GM19463 (cell line): ENCODE measurements around the gene FMR1.
A peak's percentile ranks its signal among the peaks of the same experiment; 100 is the strongest.

Experiments used
- ATAC-seq: cut with Tn5 transposase; IDR thresholded peaks from one replicate; pipeline ENCODE4 v1.9.1; 2021; ENCODE audit warnings: mild to moderate bottlenecking, moderate library complexity; ENCODE audit not compliant: unreplicated experiment

Gene FMR1

GRCh38 chrX:147911192-147912022 is at the start of gene FMR1:
Gene FMR1, plus strand, starts transcription at chrX:147911919. Its CDS starts 261 bp downstream, at chrX:147912180.
- ATAC-seq = peak; percentile 82

- ATAC-seq = peak; percentile 94
These were observed 35.7 kb upstream of the FMR1 start for GRCh38 chrX:147875866-147876596.

DNA sequence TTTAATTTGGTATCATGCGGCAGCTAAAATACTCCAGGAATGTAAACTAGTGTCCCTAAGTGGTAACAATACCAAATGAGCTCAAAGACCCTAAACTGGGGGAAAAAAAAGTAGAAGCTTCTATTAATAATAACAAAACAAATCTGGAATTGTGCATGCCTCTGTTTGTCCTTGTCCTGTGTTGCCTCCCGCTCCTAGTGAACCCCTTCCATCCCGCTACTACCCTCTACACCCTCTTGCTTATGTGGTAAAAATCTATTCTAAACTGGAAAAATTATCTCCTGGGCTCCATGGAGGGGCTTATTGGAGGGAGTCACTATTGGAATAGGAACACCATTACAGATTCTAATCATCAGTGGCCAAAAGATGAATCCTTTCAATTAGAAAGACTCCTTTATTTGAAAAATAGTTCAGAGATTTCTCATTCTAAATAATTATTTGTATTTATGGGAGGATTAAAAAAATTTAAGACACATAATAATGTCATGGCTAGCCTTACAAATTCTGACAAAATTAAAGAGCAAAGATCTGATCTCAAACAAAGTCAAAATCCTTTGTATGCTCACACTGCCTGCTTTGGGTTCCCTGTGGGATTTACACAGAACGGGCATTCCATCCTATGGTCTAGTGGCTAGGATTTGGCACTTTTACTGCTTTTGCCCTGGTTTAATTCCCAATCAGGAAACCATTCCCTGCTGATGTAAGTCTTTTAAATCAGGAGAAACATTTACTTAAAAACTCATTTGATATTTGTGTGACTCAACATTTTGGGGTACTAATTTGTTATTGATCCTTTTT is 34.7 kb upstream of the FMR1 start:
- ATAC-seq = no peak

GRCh38 chrX:147877726-147878125 is 34.0 kb upstream of the FMR1 start:
- ATAC-seq = no peak

- ATAC-seq = peak; percentile 75
These were observed 26.8 kb upstream of the FMR1 start for GRCh38 chrX:147884958-147885357.

DNA sequence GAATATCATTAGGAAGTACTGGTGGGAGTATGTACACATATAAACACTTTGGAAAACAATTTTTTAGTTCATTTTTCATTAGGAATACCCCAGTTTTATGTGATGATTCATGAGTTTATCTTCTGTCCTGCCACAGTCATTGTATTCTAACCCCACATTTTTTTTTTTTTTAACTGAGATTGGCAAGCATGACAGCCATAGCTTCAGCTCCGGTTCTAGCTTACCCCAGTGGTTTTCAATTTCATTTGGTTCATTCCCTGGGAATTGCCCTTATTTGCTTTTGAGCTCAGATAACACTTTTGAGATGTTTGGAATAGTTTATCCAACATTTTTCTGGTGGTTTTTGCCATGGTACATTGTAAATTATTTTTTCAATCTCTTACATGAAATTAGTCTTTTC is 21.0 kb upstream of the FMR1 start:
- ATAC-seq = no peak

DNA sequence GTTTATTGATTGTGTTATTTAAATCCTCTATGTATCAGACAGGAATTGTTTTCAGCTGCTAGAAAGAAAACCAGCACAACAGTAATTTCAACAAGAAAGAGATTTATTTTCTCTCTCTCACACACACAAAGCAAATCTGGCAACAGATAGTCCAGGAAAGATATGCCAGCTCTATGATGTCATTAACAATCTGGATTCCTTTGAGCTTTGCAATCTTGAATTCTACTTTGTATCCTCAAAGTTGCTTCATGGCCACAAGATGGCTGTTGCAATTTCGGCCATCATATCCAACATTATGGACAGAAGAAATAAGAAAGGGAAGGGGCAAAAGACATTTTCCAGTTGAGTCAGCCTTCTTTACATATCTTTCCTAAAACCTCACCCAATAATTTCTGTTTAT is 19.8 kb upstream of the FMR1 start:
- ATAC-seq = no peak

- no peak for ATAC-seq
These were observed 18.0 kb upstream of the FMR1 start for GRCh38 chrX:147893741-147894140.

- no peak for ATAC-seq
These were observed 17.3 kb upstream of the FMR1 start for GRCh38 chrX:147894366-147894963.

GRCh38 chrX:147897117-147897516 is 14.6 kb upstream of the FMR1 start:
- ATAC-seq = no peak

- ATAC-seq = no peak
These were observed 12.8 kb upstream of the FMR1 start for GRCh38 chrX:147898951-147899350.

- peak; percentile 93 for ATAC-seq
These were observed 12.2 kb upstream of the FMR1 start for GRCh38 chrX:147899379-147900114.

- no peak for ATAC-seq
These were observed 11.4 kb upstream of the FMR1 start for GRCh38 chrX:147900349-147900748.

GRCh38 chrX:147901461-147902126 is 10.1 kb upstream of the FMR1 start:
- ATAC-seq = no peak

GRCh38 chrX:147902270-147902669 is 9.4 kb upstream of the FMR1 start:
- no peak for ATAC-seq

- ATAC-seq = no peak
These were observed 3.6 kb upstream of the FMR1 start for GRCh38 chrX:147908106-147908505.

DNA sequence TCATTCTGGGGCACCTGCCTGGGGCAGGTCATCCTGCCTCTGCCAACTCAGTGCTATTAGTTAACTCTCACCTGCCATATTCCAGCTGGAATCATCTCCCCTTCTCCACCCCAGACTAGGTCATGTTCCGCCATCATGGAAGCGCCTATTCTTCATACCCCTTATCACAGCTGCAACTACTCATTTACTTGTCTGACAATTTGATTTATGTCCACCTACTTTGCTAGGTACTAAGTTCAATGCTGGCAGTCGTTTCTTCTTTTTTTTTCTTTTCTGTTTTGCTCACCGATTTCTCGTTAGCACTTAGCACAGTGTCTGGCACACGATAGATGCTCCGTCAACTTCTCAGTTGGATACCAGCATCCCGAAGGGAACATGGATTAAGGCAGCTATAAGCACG is 1.1 kb upstream of the FMR1 start:
- ATAC-seq = no peak

GRCh38 chrX:147912093-147912801 is 528 bp downstream of the FMR1 start:
- ATAC-seq = peak; percentile 26

DNA sequence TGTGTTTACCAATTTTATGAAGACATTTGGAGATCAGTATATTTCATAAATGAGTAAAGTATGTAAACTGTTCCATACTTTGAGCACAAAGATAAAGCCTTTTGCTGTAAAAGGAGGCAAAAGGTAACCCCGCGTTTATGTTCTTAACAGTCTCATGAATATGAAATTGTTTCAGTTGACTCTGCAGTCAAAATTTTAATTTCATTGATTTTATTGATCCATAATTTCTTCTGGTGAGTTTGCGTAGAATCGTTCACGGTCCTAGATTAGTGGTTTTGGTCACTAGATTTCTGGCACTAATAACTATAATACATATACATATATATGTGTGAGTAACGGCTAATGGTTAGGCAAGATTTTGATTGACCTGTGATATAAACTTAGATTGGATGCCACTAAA is 1.9 kb downstream of the FMR1 start:
- no peak for ATAC-seq
